HUES48 (cell line): Measurements from ENCODE around the gene NXPH4.

Experiments
- H3K27ac ChIP-seq: one replicate; pipeline ENCODE4 v1.7.0; 2013; ENCODE audit warnings: low read depth, low read length, inconsistent platforms
- H3K27me3 ChIP-seq: 2 replicates; pipeline ENCODE4 v1.6.1; 2013; ENCODE audit warnings: mild to moderate bottlenecking, low read length; ENCODE audit not compliant: control insufficient read depth, insufficient read depth
- H3K36me3 ChIP-seq: 2 replicates; pipeline ENCODE4 v1.6.1; 2013; ENCODE audit warnings: low read length; ENCODE audit not compliant: control insufficient read depth, insufficient read depth
- H3K4me1 ChIP-seq: 2 replicates; pipeline ENCODE4 v1.6.1; 2013; ENCODE audit warnings: mild to moderate bottlenecking, low read length; ENCODE audit not compliant: control insufficient read depth, insufficient read depth
- H3K4me3 ChIP-seq: 2 replicates; pipeline ENCODE4 v1.5.1; 2013; ENCODE audit warnings: mild to moderate bottlenecking, low read depth, low read length
- H3K9ac ChIP-seq: 2 replicates; pipeline ENCODE4 v1.6.1; 2013; ENCODE audit warnings: mild to moderate bottlenecking, low read depth, low read length, moderate library complexity
- H3K9me3 ChIP-seq: 2 replicates; pipeline ENCODE4 v1.6.1; 2013; ENCODE audit warnings: low read length; ENCODE audit not compliant: control insufficient read depth, insufficient read depth

The NXPH4 gene

GRCh38 chr12:57227315-57228115, 10.9 kb downstream of the NXPH4 start:
- peaks cover 23% of the 10 kb centered on the region for H3K4me1 ChIP-seq
- H3K4me3 ChIP-seq = peak overlapping the region; percentile 46
- H3K27me3 ChIP-seq = peaks cover 67% of the 10 kb centered on the region
- no peak overlapping the region for H3K9ac ChIP-seq
- H3K27ac ChIP-seq = no peak overlapping the region
- H3K9me3 ChIP-seq = no peaks in the 10 kb centered on the region
- peaks cover 19% of the 10 kb centered on the region for H3K36me3 ChIP-seq

- H3K36me3 ChIP-seq = peaks cover 35% of the 10 kb centered on the region
- peak overlapping the region; percentile 95 for H3K27ac ChIP-seq
- H3K9me3 ChIP-seq = no peaks in the 10 kb centered on the region
- H3K9ac ChIP-seq = no peak overlapping the region
- H3K27me3 ChIP-seq = peaks cover 53% of the 10 kb centered on the region
- H3K4me3 ChIP-seq = peak overlapping the region; percentile 76
- peaks cover 23% of the 10 kb centered on the region for H3K4me1 ChIP-seq
Observed at GRCh38 chr12:57229046-57229633, 12.5 kb downstream of the NXPH4 start.

GRCh38 chr12:57229634-57230380, 13.2 kb downstream of the NXPH4 start, which contains the start of gene SHMT2:
Gene SHMT2 (plus strand): TSS chr12:57229711. CDS start chr12:57229779, 68 bp downstream.
- Histone ChIP-seq H3K9me3 (no peaks in the 10 kb centered on the region), H3K27me3 (peaks cover 52% of the 10 kb centered on the region), H3K36me3 (peaks cover 41% of the 10 kb centered on the region), H3K4me1 (peaks cover 23% of the 10 kb centered on the region), H3K9ac (peak within 1 kb of the TSS; percentile 92), H3K4me3 (peak within 1 kb of the TSS; percentile 76), H3K27ac (peak within 1 kb of the TSS; percentile 95)

- Histone ChIP-seq H3K4me1 (peaks cover 30% of the 10 kb centered on the region), H3K27ac (peak overlapping the region; percentile 95), H3K9me3 (no peaks in the 10 kb centered on the region), H3K36me3 (peaks cover 41% of the 10 kb centered on the region), H3K4me3 (peak overlapping the region; percentile 76), H3K9ac (peak overlapping the region; percentile 92), H3K27me3 (peaks cover 52% of the 10 kb centered on the region)
Observed at GRCh38 chr12:57230381-57231155, 14.0 kb downstream of the NXPH4 start.

- H3K27me3 ChIP-seq = peaks cover 52% of the 10 kb centered on the region
- peak overlapping the region; percentile 76; the same call in 1 of the 2 replicates for H3K4me3 ChIP-seq
- no peak overlapping the region for H3K9ac ChIP-seq
Observed at GRCh38 chr12:57231276-57232021, 14.9 kb downstream of the NXPH4 start.

GRCh38 chr12:57232156-57232756, 15.7 kb downstream of the NXPH4 start:
- peaks cover 25% of the 10 kb centered on the region for H3K4me1 ChIP-seq
- H3K4me3 ChIP-seq = no peak overlapping the region
- H3K36me3 ChIP-seq = peaks cover 41% of the 10 kb centered on the region
- no peaks in the 10 kb centered on the region for H3K9me3 ChIP-seq
- H3K27ac ChIP-seq = no peak overlapping the region
- no peak overlapping the region for H3K9ac ChIP-seq
- H3K27me3 ChIP-seq = peaks cover 52% of the 10 kb centered on the region

More at GRCh38 chr12:57231276-57232021, 14.9 kb downstream of the NXPH4 start:
- Histone ChIP-seq H3K36me3 (peaks cover 41% of the 10 kb centered on the region), H3K4me1 (peaks cover 28% of the 10 kb centered on the region), H3K9me3 (no peaks in the 10 kb centered on the region), H3K27ac (no peak overlapping the region)

GRCh38 chr12:57233357-57234232, 17.0 kb downstream of the NXPH4 start:
- H3K27ac ChIP-seq = no peak overlapping the region
- peaks cover 41% of the 10 kb centered on the region for H3K36me3 ChIP-seq
- peaks cover 52% of the 10 kb centered on the region for H3K27me3 ChIP-seq
- no peaks in the 10 kb centered on the region for H3K9me3 ChIP-seq
- H3K9ac ChIP-seq = no peak overlapping the region
- H3K4me3 ChIP-seq = no peak overlapping the region
- H3K4me1 ChIP-seq = peaks cover 23% of the 10 kb centered on the region

GRCh38 chr12:57234233-57234570, 17.6 kb downstream of the NXPH4 start:
- Histone ChIP-seq H3K9ac (no peak overlapping the region), H3K4me1 (peaks cover 19% of the 10 kb centered on the region), H3K9me3 (no peaks in the 10 kb centered on the region), H3K27me3 (peaks cover 52% of the 10 kb centered on the region), H3K36me3 (peaks cover 41% of the 10 kb centered on the region), H3K27ac (no peak overlapping the region), H3K4me3 (no peak overlapping the region)

GRCh38 chr12:57234571-57235016, 18.0 kb downstream of the NXPH4 start:
- H3K4me1 ChIP-seq = peaks cover 17% of the 10 kb centered on the region
- H3K9ac ChIP-seq = no peak overlapping the region
- H3K4me3 ChIP-seq = no peak overlapping the region
- H3K27me3 ChIP-seq = peaks cover 56% of the 10 kb centered on the region
- no peaks in the 10 kb centered on the region for H3K9me3 ChIP-seq
- H3K27ac ChIP-seq = no peak overlapping the region
- H3K36me3 ChIP-seq = peaks cover 41% of the 10 kb centered on the region
